Fibroblast of mammary gland (primary cell): Measurements from ENCODE around the gene ILK.

ENCODE experiments used
- DNase-seq: peaks from one replicate; pipeline ENCODE4 v3.0.0-alpha.2; 2010; ENCODE audit warnings: low read depth
- H3K4me3 ChIP-seq: 2 replicates; pipeline ENCODE4 v1.5.1; 2011; ENCODE audit warnings: low read depth, mild to moderate bottlenecking, low read length, moderate library complexity; ENCODE audit not compliant: control insufficient read depth
- CTCF ChIP-seq: conservative IDR thresholded peaks from 2 replicates; pipeline ENCODE4 v1.5.1; 2011; ENCODE audit warnings: low read depth, low read length, inconsistent platforms; ENCODE audit not compliant: control insufficient read depth, insufficient read depth

Gene ILK

GRCh38 chr11:6653097-6653496 is 49.5 kb downstream of the ILK start:
- no peak for TF ChIP-seq CTCF
- H3K4me3 ChIP-seq: no peak overlapping the region
- DNase-seq: no peak

- H3K4me3 ChIP-seq: no peak overlapping the region
- DNase-seq: no peak
- no peak for TF ChIP-seq CTCF
These were observed 50.1 kb downstream of the ILK start for GRCh38 chr11:6653656-6654055.

- H3K4me3 ChIP-seq: no peak overlapping the region
- no peak for DNase-seq
- TF ChIP-seq CTCF: no peak
These were observed 50.9 kb downstream of the ILK start for GRCh38 chr11:6654281-6655019.

GRCh38 chr11:6655020-6655789 is 51.6 kb downstream of the ILK start:
- H3K4me3 ChIP-seq: no peak overlapping the region
- no peak for TF ChIP-seq CTCF
- DNase-seq: no peak

- no peak for TF ChIP-seq CTCF
- no peak for DNase-seq
- H3K4me3 ChIP-seq: no peak within 1 kb of the TSS
These were observed 52.4 kb downstream of the ILK start, which contains the start of gene DCHS1 for GRCh38 chr11:6655790-6656583. DCHS1 (minus strand) TSS chr11:6655809; CDS start chr11:6641613, 14,196 bp downstream.

- DNase-seq: no peak
- no peak for TF ChIP-seq CTCF
- no peak overlapping the region for H3K4me3 ChIP-seq
These were observed 53.0 kb downstream of the ILK start for GRCh38 chr11:6656584-6656915.
